ENCODE data around the gene PLB1.
A peak's percentile ranks its signal among the peaks of the same experiment; 100 is the strongest.

The PLB1 gene

DNA sequence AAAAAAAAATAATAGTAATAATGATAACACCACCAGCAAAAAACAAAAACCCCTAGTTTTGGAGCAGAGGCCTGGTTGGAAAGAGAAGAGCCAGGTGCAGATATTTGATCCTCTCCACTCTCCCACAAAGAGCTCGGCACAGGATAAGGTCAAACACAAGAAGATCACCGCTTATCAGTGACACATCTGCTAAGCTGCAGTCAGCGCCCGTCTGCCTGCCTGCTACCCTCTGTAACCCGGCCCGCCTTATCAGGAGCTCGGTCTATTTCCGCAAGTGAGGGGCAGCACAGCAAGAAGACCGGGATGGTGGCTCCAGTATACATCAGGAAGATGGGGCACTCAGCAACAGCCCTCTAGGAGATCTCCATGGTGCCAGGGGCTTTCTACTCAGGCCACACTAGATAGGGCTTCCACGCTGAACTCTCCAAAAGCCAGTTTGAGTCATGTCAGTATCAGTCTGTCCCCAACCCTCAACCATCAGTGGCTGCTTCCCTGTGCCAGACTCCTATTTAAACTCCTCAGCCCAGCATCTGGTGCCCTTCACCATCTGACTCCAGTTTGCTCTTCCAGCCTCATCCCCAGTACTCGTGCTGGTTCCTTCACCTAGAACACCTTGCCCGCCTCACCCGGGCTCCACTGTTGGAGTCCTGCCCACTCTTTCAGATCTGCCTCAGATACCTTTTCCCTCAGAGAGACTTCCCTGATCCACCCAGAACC is 188.4 kb downstream of the PLB1 start:
- peak overlapping the region; percentile 0 for H3K4me3 ChIP-seq (ENCODE audit: low read depth, low read length)
- H2AFZ ChIP-seq: peak overlapping the region; percentile 59
- no peaks in the 10 kb centered on the region for H3K9me3 ChIP-seq (ENCODE audit: control insufficient read depth, low read length)
- no peak overlapping the region for H3K9ac ChIP-seq
- H3K4me1 ChIP-seq: peaks cover 44% of the 10 kb centered on the region
- no peaks in the 10 kb centered on the region for H3K36me3 ChIP-seq (ENCODE audit: control insufficient read depth, insufficient read depth, low read length)
- H3K4me2 ChIP-seq (ENCODE audit: low read length): peak overlapping the region; percentile 1
- H3K79me2 ChIP-seq: no peaks in the 10 kb centered on the region
- TF ChIP-seq, protein P1, sequence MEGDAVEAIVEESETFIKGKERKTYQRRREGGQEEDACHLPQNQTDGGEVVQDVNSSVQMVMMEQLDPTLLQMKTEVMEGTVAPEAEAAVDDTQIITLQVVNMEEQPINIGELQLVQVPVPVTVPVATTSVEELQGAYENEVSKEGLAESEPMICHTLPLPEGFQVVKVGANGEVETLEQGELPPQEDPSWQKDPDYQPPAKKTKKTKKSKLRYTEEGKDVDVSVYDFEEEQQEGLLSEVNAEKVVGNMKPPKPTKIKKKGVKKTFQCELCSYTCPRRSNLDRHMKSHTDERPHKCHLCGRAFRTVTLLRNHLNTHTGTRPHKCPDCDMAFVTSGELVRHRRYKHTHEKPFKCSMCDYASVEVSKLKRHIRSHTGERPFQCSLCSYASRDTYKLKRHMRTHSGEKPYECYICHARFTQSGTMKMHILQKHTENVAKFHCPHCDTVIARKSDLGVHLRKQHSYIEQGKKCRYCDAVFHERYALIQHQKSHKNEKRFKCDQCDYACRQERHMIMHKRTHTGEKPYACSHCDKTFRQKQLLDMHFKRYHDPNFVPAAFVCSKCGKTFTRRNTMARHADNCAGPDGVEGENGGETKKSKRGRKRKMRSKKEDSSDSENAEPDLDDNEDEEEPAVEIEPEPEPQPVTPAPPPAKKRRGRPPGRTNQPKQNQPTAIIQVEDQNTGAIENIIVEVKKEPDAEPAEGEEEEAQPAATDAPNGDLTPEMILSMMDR (IDR thresholded peaks at IDR 0.05): no peak
- no peaks in the 10 kb centered on the region for H3K27me3 ChIP-seq (ENCODE audit: control insufficient read depth, insufficient read depth, low read length)
- peak overlapping the region; percentile 92 for H3K27ac ChIP-seq

DNA sequence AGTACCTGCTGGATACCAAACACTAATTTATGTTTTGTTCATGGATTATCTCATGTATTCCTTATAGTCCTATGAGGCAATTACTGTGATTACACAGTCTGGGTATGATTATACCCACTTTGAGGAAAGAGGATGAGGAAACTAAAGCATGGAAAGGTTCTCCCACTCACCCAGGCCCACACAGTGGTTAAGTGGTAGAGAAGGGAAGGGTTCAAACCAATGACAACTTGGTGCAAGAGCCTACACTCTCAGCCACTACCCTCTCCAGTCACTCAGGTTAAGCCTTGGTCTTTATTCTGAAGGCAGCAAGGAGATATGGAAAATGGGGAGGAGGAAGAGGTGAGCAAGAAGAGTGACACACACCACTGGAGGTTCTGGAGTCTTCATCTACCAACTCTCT is 191.3 kb downstream of the PLB1 start:
- TF ChIP-seq, protein P1 (IDR thresholded peaks at IDR 0.05): no peak
- H3K9me3 ChIP-seq (ENCODE audit: control insufficient read depth, low read length): no peaks in the 10 kb centered on the region
- peaks cover 46% of the 10 kb centered on the region for H3K4me1 ChIP-seq
- H3K4me3 ChIP-seq (ENCODE audit: low read depth, low read length): no peak overlapping the region
- H2AFZ ChIP-seq: no peak overlapping the region
- no peak overlapping the region for H3K27ac ChIP-seq
- no peaks in the 10 kb centered on the region for H3K36me3 ChIP-seq (ENCODE audit: control insufficient read depth, insufficient read depth, low read length)
- H3K79me2 ChIP-seq: no peaks in the 10 kb centered on the region
- H3K4me2 ChIP-seq (ENCODE audit: low read length): no peak overlapping the region
- H3K27me3 ChIP-seq (ENCODE audit: control insufficient read depth, insufficient read depth, low read length): no peaks in the 10 kb centered on the region
- H3K9ac ChIP-seq: no peak overlapping the region

DNA sequence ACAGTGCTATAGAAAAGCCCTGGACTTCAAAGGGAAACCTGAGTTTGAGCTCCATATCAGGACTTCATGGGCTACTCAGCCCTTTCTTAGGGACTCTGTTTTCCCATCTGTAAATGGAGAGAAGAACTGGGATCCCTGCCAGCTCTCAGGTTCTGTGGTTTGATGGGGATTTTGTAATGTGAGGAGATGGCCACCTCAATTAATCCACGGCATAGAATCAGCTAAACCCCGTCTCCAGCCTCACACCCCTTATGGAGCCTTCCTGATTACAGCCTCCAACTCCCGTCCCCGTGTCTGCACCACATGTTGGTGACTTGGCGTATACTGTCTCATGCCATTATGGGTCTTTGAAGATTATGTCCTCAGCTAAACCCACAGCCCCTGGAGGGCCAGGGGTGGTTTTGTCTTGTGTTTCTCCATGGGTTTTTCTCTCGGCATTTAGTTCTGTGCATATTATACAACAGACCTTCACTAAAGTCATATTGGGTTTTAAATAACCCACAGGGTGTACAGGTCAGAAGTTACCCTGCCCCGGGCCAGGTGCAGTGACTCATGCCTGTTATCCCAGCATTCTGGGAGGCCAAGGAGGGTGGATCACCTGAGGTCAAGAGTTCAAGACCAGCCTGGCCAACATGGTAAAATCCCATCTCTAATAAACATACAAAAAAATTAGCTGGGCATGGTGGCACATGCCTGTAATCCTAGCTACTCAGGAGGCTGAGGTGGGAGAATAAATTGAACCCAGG is 192.0 kb downstream of the PLB1 start:
- H3K27ac ChIP-seq: no peak overlapping the region
- TF ChIP-seq, protein P1 (IDR thresholded peaks at IDR 0.05): no peak

DNA sequence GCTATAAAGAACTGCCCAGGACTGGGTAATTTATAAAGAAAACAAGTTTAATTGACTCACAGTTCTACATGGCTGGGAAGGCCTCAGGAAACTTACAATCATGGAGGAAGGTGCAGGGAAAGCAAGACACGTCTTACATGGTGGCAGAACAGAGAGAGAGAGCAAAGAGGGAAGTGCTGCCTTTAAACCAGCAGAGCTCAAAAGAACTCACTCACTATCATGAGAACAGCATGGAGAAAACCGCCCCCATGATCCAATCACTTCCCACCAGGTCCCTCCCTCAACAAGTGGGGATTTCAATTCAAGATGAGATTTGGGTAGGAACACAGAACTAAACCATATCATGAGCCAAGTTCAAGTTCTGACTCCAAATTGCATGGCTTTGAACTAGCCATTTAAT is 193.0 kb downstream of the PLB1 start:
- H3K27ac ChIP-seq: no peak overlapping the region
- H3K4me3 ChIP-seq (ENCODE audit: low read depth, low read length): no peak overlapping the region
- H3K4me1 ChIP-seq: peaks cover 34% of the 10 kb centered on the region
- no peaks in the 10 kb centered on the region for H3K79me2 ChIP-seq
- no peaks in the 10 kb centered on the region for H3K9me3 ChIP-seq (ENCODE audit: control insufficient read depth, low read length)
- H3K36me3 ChIP-seq (ENCODE audit: control insufficient read depth, insufficient read depth, low read length): no peaks in the 10 kb centered on the region
- H3K4me2 ChIP-seq (ENCODE audit: low read length): no peak overlapping the region
- no peaks in the 10 kb centered on the region for H3K27me3 ChIP-seq (ENCODE audit: control insufficient read depth, insufficient read depth, low read length)
- TF ChIP-seq, protein P1 (IDR thresholded peaks at IDR 0.05): no peak
- H2AFZ ChIP-seq: peak overlapping the region; percentile 48
- H3K9ac ChIP-seq: no peak overlapping the region

More for the DNA sequence above, 192.0 kb downstream of the PLB1 start:
- H3K9ac ChIP-seq: no peak overlapping the region
- H2AFZ ChIP-seq: no peak overlapping the region
- H3K4me2 ChIP-seq (ENCODE audit: low read length): no peak overlapping the region
- peaks cover 44% of the 10 kb centered on the region for H3K4me1 ChIP-seq
- no peak overlapping the region for H3K4me3 ChIP-seq (ENCODE audit: low read depth, low read length)
- H3K9me3 ChIP-seq (ENCODE audit: control insufficient read depth, low read length): no peaks in the 10 kb centered on the region
- no peaks in the 10 kb centered on the region for H3K27me3 ChIP-seq (ENCODE audit: control insufficient read depth, insufficient read depth, low read length)
- no peaks in the 10 kb centered on the region for H3K36me3 ChIP-seq (ENCODE audit: control insufficient read depth, insufficient read depth, low read length)
- no peaks in the 10 kb centered on the region for H3K79me2 ChIP-seq

Measured in parathyroid adenoma (tissue), 2 donors.